Stimulated activated CD4-positive, alpha-beta T cell treated with anti-CD3 and anti-CD28 coated beads, Interleukin-4, amount 100 ng/mL, for 1 hour (primary cell): Measurements from ENCODE around the gene PCSK9.

Source experiments
- DNase-seq: peaks from one replicate; pipeline ENCODE4 v3.0.0-alpha.2; 2020

PCSK9 gene

DNA sequence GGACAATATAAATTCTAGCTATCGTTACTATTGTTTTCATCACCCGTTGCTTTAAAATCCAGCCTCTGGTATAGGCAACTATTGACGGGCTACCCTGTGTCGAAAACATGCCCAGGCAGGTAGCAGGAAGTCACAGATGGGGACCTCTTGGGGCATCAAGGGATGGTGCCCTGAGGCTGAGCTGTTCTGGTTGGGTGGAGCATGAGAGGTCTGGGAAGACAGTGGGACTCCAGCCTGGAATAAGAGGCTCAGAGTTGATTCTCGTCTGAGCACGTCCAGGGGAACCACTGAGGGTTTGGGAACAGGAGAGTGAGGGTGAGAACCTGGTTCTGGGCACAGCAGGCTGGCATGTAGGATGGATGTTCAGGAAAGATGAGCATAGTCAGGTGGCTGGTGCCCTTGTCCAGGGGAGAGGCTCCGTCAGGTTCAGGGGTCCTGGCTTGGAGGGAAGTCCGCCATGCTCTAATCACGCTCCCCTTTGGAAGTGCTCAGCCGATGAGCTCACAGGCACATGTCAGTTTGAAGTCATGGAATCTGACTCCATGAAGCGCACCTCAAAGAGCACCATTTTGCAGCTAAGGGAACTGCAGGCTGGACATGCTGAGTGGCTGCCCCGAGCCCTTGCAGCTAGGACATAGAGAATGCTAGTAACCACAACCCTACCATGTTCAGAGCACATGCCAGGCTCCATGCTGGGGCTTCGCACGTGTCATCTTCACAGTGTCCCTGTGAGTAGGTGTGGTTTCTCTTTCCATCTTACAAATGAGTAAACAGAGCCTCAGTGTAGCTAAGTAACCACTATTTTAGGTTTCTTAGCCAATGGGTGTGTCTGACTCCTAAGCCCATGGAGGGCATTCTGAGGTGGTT lies 21.0 kb downstream of the PCSK9 start:
- no peak for DNase-seq

DNA sequence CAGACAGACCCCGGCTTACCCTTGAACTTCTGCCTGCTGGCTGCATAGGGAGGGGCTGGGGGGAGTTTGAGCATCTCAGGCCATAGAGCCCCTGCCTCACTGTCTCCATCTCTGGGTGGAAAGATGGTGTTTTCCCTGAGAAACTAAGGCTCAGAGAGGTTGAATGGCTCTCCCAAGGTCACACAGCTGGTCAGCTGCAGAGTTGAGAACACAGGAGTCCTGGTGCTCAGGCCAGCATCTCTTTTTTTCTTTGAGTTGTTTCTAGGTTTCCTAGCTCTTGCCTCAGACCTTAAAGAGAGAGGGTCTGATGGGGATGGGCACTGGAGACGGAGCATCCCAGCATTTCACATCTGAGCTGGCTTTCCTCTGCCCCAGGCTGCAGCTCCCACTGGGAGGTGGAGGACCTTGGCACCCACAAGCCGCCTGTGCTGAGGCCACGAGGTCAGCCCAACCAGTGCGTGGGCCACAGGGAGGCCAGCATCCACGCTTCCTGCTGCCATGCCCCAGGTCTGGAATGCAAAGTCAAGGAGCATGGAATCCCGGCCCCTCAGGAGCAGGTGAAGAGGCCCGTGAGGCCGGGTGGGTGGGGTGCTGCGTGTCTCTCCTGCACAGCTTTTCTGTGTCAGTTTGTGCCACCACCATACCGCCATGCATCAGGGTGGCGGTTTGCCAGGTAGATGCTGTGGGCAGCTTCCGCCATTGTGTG lies 21.8 kb downstream of the PCSK9 start:
- no peak for DNase-seq

DNA sequence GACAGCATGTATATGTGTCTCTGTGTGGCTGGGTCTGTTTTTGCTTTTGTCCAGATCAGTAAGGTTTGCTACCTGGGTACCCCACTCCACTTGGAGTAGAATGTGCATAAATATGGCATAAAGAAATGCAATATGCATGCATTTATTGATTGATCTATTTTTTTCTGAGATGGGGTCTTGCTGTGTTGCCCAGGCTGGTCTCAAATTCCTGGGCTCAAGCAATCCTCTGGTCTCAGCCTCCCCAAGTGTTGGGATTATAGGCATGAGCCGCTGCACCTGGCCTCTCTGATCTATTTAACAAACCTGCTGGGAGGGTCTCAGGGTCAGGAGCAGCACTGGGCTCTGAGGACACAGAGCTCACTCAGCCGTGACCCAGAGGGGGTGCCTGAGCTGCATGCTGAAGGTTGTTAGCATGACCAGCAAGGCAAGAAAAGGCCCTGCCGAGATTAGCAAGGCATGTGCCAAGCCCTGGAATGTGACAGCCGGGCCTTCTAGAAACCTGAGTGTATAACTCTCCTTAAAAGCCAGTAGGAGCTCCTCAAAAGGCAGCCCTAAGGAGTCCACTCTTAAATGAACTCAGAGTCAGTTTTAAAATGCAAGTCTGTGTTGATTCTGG lies 22.5 kb downstream of the PCSK9 start:
- no peak for DNase-seq

DNA sequence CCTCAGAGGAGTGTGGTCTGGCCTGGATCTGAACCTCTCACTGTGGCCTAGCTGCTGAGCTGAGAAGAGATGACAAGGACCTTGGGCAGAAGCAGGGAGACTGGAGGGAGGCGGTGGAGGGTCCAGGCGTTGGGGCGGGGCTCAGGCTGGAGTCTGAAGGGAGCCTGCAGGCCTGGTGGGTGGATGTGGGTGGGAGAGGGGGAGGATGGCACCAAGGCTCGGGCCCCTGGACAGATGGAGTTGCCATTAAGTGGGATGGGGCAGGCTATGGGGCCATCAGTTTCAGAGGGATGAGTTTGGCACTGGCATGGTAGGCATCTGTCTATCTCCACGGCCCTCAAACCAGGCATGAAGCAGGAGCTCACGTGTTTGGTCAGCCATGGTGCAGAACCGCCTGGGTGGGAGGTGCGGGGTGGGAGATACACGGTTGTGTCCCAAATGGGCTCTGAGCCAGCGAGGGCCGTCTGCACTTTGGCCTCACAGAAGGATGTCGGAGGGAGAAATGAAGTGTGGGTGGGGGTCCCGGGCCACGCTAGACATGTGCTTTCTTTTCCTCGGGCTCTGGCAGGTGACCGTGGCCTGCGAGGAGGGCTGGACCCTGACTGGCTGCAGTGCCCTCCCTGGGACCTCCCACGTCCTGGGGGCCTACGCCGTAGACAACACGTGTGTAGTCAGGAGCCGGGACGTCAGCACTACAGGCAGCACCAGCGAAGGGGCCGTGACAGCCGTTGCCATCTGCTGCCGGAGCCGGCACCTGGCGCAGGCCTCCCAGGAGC lies 23.6 kb downstream of the PCSK9 start:
- no peak for DNase-seq

DNA sequence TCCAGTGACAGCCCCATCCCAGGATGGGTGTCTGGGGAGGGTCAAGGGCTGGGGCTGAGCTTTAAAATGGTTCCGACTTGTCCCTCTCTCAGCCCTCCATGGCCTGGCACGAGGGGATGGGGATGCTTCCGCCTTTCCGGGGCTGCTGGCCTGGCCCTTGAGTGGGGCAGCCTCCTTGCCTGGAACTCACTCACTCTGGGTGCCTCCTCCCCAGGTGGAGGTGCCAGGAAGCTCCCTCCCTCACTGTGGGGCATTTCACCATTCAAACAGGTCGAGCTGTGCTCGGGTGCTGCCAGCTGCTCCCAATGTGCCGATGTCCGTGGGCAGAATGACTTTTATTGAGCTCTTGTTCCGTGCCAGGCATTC lies 24.2 kb downstream of the PCSK9 start:
- no peak for DNase-seq

DNA sequence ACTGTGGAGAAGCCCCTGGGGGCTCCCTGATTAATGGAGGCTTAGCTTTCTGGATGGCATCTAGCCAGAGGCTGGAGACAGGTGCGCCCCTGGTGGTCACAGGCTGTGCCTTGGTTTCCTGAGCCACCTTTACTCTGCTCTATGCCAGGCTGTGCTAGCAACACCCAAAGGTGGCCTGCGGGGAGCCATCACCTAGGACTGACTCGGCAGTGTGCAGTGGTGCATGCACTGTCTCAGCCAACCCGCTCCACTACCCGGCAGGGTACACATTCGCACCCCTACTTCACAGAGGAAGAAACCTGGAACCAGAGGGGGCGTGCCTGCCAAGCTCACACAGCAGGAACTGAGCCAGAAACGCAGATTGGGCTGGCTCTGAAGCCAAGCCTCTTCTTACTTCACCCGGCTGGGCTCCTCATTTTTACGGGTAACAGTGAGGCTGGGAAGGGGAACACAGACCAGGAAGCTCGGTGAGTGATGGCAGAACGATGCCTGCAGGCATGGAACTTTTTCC lies 24.8 kb downstream of the PCSK9 start:
- no peak for DNase-seq

DNA sequence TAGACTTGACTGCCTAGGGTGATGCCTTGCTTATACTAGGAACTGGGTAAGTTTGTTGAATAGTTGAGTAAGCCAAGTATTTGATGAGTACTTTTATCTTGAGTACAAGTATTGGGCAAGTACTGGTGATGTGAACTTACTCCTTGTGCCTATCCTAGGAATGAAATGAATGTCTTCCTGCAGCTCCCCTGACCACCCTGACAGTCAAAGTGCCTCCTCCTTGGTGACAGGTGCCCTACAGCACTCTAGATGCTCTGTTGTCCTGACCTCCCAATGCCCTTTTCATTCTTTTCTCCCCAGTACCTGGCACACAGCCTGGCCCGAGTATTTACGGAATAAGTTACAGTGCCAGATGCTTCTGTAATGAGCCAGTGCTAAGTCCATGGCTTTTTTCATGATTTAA lies 25.5 kb downstream of the PCSK9 start:
- DNase-seq, result no peak

DNA sequence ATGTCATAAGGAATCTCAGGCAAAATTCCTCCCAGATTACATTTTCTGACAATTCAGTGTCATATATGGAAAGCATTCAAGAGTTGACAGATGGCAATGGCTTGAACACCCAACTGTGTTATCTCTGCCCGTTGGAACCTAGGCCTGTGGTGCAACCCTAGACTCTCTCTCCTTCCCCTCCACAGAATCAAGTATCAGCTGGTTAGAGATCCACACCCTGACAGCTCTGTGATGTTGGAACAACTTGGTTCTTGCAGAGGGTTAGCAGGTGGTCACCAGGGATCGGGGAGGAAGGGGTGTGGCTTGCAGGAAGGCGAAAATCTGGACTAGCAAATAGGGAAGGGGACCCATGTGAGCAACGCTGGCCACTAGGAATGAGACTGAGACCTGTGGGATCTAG lies 26.3 kb downstream of the PCSK9 start:
- DNase-seq, result no peak

DNA sequence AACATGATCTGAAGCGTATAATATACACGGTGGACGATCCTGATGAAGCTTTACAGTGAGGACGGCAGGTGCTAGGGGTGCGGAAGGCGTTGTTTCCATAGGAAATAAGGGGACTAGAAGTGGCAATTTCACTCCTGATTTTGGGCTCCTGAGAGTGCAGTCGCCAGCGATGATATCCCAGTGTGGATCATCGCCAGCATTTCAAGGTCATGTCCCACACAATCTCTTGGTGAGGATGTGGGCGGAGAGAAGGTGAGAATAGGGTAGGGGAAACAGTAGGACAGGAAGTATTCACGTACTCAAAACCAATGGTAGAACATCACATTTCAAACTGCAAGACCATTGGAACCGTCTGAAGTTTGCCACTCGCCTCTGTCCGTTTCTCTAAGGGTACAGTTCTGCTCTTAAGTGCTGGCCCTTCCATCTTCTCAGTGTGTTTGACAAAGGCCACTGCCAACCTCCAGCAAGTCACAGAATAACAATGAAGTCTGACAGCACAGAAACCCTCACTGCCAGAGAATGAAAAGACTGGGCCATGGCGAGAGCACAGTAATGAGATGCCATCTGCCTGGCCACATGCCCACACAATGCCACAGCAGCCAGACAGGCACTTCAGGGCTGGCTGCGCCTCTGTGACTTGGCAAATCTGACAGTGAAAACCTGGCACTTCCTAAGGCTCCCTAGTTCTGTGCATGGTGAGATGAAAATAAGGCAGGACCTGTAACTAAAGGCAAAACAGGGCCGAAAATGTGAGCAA lies 27.9 kb downstream of the PCSK9 start:
- DNase-seq, result no peak

DNA sequence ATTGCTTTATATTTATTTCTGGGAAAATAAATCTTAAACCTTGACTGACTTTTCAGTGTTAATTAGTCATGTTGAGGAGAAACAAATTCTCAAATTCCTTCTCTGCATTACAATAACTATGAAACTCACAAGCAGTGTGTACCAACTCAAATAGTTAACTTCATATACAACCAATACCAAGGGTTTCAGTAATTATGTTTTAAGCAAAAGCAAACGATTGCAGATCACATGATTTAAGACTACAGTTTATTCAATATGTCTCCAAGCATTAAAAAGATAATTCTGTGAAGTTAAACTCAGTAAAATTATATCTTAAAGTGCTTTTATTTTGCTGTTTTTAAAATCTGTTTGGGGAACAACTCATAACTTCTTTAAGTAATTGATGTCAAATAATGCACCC lies 28.6 kb downstream of the PCSK9 start:
- no peak for DNase-seq

DNA sequence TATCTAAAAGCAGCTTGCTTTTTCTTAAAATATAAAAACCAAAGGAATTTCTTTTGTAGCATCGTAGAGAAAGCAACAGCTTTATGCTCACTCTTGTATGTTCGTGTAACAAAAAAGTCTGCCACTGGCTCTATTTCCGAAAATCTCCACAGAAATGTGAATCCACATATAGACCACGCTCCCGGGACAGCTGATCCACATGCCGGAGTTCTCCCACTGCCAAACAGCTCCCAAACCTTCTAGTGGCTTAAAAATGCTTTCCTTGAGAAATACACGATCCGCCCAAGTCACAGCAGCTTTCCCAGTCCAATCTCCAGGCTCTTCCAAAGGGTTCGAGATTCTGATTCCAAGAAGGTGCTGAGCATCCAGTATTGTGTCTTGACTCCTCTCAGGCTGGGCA lies 29.3 kb downstream of the PCSK9 start:
- DNase-seq, result no peak

DNA sequence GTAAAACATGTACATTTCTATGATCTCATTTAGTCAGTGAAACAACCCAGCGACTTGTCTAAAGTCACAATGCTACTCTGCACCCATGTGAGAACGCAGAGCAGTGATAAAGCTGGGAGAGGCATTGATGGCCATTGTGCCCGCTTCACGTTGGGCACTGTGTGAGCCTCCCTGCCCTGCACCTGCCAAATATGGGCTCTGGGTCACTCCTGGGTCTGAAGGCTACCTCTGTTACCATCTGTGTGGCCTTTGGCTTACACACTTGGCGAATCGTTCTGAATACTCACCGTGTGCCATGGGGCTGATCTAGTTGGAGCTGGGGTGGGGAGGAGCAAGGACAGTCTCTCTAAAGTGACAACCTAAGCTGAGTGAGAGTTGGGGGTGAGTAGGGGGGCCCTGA lies 29.9 kb downstream of the PCSK9 start:
- no peak for DNase-seq

DNA sequence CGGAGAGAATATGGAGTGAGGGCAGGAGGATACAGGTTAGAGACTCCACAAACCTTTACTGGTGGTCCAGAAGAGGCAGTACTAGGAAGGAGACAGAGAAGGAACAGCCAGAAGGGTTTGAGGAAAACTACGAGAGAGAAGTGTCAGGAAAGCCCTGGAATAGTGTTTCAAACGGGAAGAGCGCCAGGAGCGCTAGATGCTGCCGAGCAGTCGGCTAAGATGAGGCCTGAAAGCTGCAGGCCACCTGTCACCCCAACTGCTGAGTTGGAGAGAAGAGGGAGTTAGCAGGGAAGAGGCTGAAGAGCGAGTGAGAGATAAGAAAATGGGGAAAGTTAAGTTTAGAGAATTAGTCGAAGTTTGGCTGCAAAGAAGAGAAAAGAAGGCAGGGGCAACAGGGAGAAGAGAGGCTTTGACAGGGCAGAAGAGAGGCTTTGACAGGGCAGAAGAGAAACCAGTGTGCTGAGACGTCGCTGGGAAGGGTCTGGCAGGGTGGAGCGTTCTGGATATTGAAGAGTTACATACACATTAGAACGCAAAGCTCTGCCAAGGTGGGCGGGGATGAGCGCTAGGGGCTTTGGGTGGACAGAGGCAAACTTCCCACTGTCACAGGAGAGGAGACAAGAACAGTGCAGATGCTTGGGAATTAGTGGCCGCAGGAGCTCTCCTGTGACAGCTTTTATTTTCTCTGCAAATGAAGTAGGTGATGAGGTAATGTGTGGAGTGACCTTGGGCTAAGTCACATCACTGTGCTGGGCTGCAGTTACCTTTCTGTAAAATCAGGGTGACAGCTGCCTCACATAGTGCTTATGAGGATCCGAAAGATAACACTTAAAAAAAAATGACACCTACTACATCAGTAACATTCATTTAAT lies 31.2 kb downstream of the PCSK9 start:
- no peak for DNase-seq

DNA sequence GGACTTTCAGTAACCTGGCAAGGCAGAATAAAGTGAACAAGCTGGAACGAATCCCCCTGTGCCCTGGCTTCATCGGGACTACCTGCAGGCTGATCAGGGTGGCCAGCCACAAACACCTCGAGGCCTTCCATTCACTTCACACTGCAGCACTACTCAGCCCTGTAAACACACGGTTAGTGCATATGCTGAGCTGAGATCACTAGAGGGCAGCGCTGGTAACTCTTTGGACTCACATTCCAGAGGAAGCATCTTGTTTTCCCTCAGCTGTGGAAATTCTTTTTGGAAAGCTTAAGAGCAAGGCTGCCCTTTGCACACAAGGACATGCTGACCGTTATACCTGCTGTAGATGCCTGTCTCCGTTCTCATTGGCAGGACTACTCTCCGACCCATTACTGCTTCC lies 32.1 kb downstream of the PCSK9 start:
- DNase-seq, result no peak

DNA sequence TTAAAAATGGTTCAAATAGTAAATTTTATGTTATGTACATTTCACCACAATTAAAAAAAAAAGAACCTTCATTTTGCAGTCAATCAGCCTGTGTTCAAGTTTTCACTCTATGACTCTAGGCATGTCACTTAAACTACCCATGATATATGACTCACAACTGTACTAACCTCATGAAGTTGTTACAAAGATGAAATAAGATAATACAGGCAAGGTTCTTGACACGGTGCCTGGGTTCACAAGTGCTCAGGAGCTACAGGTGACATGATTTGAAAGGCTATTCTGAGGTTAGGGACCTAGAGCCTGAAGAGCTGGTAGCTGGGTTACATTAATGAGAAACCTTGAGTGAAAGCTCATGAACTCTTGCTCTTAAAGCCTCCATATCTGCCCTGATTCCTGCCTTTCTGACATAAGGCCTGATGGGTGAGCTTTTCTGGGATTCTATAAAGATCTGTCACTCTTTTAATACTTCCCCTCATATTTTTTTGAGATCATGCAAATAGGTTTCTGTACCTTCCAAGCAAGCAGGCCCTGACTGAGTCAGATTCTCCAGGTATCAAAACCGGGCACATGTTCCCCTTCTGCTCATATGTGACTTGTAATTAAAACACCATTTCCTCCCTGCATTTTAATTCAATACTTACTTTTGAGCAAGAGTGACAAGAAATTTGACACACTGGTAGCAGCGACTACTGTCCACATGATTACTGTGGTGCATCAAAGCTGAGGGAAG lies 34.0 kb downstream of the PCSK9 start:
- no peak for DNase-seq

DNA sequence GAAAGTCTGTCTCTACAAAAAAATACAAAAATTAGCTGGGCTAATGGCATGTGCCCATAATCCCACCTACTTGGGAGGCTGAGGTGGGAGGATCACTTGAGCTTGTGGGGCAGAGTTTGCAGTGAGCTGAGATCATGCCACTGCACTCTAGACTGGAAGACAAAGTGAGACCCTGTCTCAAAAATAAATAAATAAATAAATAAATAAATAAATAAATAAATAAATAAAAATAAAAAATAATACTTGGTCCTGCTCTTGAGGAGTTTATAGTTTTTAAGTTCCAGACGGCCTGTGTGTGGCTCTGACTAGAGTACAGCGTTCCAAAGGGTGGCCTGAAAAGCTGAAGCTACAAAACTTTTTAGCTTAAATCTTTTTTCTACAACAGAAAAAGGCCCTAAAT lies 35.1 kb downstream of the PCSK9 start:
- no peak for DNase-seq

DNA sequence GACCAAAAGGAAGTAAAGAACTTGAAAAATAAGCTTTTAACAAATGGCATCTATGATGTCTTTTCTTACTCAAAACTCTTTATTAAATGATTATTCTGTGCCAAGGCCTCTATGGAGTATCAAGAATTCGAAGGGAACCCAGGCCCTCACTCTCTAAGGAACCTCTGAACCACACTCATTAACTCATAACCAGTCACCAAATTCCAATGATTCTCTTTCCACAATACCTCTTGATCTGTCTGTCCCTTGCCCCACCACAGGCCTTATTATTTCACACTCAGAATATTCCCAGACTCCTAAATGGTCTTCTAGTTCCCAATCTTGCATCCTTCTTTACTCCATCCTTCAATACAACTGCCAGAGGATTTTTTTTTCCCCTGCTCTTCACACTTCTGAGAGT lies 37.0 kb downstream of the PCSK9 start:
- DNase-seq, result no peak

DNA sequence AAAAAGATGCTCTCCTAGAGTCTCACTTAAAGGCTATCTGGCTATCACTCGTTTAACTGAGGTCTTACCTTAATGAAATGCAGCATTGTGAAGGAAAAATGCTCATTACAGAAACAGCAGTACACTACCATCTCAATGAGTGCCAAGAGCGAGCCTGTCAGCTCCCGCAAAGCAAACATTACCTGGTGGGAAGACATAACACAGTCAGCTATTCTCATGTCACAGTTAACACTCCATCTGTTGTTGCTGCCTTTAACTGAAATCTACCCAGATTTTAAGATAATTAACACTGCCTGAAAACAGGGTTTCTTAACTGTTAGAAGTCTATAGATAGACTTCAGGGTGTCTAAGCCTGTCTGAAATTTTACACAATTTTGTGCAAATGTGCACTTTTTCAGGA lies 39.1 kb downstream of the PCSK9 start:
- DNase-seq, result no peak

DNA sequence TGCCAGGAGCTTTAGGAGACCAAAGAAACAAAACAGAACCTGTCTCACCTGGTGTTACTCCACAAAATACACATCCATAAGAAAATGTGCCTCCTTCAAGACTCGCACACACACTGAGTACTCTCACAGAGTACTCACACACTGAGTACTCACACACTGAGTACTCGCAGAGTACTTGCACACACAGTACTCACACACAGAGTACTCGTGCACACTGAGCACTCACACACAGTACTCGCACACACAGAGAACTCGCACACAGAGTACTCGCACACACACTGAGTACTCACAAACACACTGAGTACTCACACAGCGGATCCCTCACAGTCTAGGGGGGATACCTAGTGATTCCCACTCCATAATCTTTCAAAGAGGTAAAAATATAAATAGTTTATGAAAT lies 40.3 kb downstream of the PCSK9 start:
- no peak for DNase-seq

DNA sequence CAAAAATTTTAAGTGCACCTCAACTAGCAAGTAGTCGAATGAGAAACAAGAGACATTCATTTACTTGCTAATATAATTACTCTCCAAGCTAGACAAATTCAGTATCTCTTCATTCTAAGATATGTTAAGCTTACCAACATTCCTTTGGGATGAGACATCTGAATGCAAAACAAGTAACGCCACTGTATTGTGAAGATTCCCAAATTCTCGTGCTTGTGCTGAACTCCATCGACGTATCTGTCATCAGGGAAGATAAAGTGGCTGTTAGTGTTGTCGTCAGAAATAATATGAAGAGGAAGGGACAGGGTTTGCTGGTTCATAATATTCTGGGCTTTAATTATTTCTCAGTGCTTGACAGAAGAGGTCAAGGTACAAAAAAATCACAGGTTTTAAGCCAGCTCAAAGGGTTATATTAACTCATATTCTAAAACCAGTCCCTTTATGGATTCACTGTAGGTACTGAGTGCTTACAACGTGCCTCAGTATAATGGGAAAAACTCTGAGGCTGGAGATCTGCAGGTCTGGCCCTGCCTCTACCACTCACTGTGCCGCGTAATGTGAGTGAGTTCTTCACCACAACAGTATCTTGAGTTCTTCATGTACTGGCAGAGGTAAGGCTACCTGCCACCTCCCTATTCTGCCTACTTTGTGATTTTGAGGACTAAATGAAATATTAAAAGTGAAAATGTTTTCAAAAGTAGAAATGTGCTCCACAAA lies 42.0 kb downstream of the PCSK9 start:
- no peak for DNase-seq
